ENCODE results near the gene MYH10.

Gene MYH10

DNA sequence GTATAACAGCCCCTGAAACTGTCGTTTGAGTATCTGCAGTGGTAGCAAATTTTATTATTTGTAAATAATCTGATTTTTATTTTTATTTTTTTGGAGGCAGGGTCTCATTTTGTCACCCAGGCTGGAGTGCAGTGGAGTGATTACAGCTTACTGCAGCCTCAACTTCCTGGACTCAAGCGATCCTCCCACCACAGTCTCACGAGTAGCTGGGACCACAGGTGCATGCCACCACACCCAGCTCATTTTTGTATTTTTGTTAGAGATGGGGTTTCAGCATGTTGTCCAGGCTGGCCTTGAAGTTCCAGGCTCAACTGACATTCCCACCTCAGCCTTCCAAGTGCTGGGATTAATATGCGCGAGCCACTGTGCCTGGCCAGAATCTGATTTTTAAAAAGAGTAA lies 192.1 kb downstream of the MYH10 start:
- DNase-seq: peak in 1 of 2 donors; percentile 24

DNA sequence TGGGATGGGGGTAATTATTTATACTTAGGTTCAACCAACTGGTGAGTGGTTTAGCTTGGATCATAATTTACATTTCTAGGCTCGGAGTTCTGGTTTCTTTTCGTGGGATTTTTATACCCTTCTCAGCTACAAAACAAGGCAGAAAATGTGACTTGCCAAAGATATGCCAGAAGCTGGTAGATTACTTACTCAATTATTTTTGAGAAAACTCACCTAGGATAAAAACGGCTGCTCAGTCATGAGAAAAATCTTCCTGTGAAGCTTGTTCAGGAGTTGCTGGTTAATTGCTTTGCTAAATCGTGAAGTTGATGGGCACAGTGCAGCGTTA lies 193.7 kb downstream of the MYH10 start:
- no peak for DNase-seq

DNA sequence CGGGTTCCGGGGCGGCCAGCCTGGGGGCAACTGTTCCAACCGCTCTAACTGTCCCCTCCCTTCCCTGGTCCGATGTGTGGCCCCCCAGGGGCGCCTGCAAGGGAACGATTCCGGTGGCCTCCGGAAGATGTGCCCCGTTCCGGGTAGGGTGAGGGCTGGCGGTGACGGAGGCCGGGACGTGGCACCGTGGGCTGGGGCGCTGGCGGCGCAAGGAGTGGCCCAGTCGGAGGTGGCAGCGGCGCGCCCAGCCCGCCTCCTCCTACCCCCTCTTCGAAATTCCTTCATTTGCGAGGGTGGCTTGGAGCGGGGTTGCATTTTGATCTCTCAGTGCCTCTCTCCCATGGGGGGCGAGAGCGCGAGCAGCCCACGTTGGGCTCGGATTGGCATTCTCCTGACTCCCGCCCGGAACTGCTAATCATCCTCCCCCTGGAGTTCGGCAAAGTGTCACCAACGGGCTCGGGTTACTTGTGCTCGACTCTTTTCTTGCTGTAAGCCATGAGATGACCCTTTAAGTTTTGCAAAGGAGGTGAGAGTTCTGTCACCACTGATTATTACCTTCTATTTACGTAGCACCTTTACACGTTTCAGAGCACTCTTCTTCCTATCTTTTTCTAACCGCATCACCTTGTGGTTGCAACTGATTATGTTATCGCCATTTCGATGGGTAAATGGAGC lies 194.2 kb downstream of the MYH10 start:
- DNase-seq: peak; percentile 57 to 64

- DNase-seq: peak; percentile 98
Measured at GRCh38 chr17:8435245-8436168, 195.0 kb downstream of the MYH10 start, which contains the start of gene NDEL1. NDEL1 (plus strand) TSS chr17:8435884; CDS start chr17:8444272, 8,388 bp downstream.

- DNase-seq: no peak
Measured at GRCh38 chr17:8430966-8431365, 199.6 kb downstream of the MYH10 start.

- no peak for DNase-seq
Measured at GRCh38 chr17:8426802-8427201, 203.7 kb downstream of the MYH10 start.

DNA sequence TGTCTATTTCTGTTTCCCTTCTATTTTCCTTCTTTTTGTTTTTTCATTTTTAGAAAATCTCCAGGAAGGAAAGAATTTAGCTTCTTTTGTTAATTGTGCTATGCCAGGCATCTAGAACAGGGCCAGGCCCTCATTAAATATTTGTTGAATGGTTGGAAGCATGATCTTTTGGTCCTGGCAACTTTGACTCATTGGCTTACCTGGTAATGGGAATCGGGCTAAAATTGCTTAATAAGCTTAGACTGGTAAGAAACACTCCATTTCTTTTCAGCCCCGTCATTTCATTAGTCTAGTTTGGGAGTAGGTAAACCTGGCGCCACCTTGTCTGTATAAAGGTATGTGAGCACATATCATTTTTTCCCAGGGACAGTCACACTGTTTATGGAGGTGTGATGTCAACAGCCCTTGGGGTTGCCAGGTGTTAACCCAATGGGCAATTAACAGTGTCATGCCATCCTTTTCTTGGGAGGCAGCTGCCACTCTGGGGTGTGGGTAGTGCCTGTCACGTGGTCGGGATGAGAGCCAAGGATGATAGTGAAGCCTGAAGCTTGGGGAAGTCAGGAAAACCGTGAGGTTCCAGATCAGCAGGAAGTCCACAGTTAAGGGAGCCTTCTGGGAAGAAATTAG lies 204.3 kb downstream of the MYH10 start:
- DNase-seq: no peak

All from CD4-positive, alpha-beta T cell treated with Interleukin-4 for 1 hour (primary cell).